ENCODE measurements around the gene KRT5. TPM values are rescaled to one million over a fixed set of nuclear protein-coding genes. Genes with fewer than 3 reads are reported as not detected.

KRT5 gene
- total RNA-seq, 1 experiment from 2014 or later: not detected

DNA sequence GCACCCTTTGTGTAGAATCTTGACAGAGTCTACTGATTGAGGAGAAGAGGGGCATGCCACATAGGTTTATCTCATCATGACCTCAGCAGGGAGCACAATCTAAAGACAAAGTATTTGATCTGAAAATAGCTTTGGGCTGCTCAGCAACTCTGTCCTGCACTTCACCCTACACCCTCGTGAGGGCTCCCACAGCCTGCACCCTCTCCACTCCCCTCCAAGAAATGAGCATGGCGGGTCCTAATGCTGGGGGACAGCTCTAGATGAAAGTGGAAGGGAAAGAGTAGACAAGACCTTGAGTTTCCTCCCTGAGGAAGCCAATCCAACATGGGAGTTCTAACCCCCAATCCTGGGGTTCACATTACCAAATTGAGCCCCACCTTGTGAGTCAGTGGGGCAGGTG lies 10.7 kb upstream of the KRT5 start:
- Histone ChIP-seq H3K27ac (no peak overlapping the region), H3K4me3 (no peak overlapping the region), H3K27me3 (peaks cover 3% of the 10 kb centered on the region; the same call in 1 of the 2 replicates), H3K4me1 (no peaks in the 10 kb centered on the region), H3K36me3 (no peaks in the 10 kb centered on the region), H3K9me3 (replicated peaks) (no peaks in the 10 kb centered on the region)
- DNase-seq: no peak

- Histone ChIP-seq H3K4me1 (no peaks in the 10 kb centered on the region), H3K27ac (no peak overlapping the region), H3K9me3 (replicated peaks) (no peaks in the 10 kb centered on the region), H3K27me3 (peaks cover 3% of the 10 kb centered on the region; the same call in 1 of the 2 replicates), H3K4me3 (no peak overlapping the region), H3K36me3 (no peaks in the 10 kb centered on the region)
- DNase-seq: no peak
Observed at GRCh38 chr12:52530366-52530765, 10.2 kb upstream of the KRT5 start.

DNA sequence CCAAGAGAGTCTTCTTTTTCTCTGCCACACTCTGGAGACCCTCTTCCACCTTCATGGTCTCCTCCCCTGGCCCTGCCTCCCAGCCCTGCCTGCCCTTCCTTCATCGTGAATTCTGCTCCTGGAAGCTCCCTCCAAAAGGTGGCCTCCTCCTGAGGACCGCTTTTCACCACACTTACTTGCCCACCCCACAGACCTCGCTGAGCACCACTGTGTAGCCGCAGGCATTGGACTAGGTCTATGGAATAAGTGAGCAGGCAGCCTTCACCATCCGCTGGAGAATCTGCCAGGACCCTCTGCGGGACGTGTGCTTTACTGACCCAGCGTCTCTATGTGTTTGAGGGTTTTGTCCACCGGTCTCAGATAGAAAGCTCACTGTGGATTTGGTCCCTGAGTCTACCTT lies 9.7 kb upstream of the KRT5 start:
- no peak for DNase-seq
- H3K36me3 ChIP-seq: no peaks in the 10 kb centered on the region
- peaks cover 3% of the 10 kb centered on the region; the same call in 1 of the 2 replicates for H3K27me3 ChIP-seq
- H3K27ac ChIP-seq: no peak overlapping the region
- H3K4me3 ChIP-seq: no peak overlapping the region
- H3K4me1 ChIP-seq: no peaks in the 10 kb centered on the region
- no peaks in the 10 kb centered on the region for H3K9me3 ChIP-seq (replicated peaks)

GRCh38 chr12:52529417-52529816 lies 9.2 kb upstream of the KRT5 start:
- no peaks in the 10 kb centered on the region for H3K9me3 ChIP-seq (replicated peaks)
- no peak for DNase-seq
- no peak overlapping the region for H3K27ac ChIP-seq
- H3K36me3 ChIP-seq: no peaks in the 10 kb centered on the region
- no peak overlapping the region for H3K4me3 ChIP-seq
- H3K27me3 ChIP-seq: peaks cover 3% of the 10 kb centered on the region; the same call in 1 of the 2 replicates
- no peaks in the 10 kb centered on the region for H3K4me1 ChIP-seq

- H3K4me1 ChIP-seq: no peaks in the 10 kb centered on the region
- no peak for DNase-seq
- H3K27me3 ChIP-seq: peaks cover 3% of the 10 kb centered on the region; the same call in 1 of the 2 replicates
- no peak overlapping the region for H3K27ac ChIP-seq
- H3K36me3 ChIP-seq: no peaks in the 10 kb centered on the region
- H3K9me3 ChIP-seq (replicated peaks): no peaks in the 10 kb centered on the region
- no peak overlapping the region for H3K4me3 ChIP-seq
Observed at GRCh38 chr12:52528641-52529143, 8.5 kb upstream of the KRT5 start.

DNA sequence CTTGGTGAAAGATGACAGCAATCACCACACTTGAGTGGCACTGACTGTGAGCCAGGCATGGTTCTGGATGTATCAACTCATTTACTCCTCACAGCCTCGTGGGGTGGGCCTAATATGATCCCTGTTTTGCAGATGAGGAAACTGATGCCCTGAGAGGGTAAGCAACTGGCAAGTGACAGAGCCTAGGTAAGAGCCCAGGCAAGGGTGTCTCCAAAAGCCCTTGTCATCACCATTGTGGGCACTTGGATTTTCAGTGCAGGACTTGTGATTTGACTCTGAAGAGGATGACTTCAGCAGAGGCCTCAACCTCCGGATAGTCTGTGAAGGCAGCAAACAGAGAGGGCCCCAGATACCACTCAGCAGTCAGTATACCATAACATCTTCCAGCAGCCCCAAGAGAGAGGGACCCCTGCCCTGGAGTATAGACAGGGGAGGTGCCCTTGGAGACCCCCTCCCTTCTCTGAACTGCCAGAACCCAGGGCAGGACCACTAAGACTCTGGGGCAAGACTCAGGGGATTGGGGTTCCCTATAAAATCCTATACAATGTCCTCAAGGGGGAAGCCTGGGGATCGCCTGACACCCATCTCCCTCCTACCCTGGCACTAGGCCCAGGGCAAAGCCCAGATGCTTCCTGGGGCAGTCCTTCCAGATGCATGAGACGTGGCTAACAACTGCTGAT lies 7.1 kb upstream of the KRT5 start:
- no peak for DNase-seq
- Histone ChIP-seq H3K4me1 (no peaks in the 10 kb centered on the region), H3K27me3 (no peaks in the 10 kb centered on the region; the same call in 1 of the 2 replicates), H3K27ac (no peak overlapping the region), H3K36me3 (no peaks in the 10 kb centered on the region), H3K9me3 (replicated peaks) (no peaks in the 10 kb centered on the region), H3K4me3 (no peak overlapping the region)

DNA sequence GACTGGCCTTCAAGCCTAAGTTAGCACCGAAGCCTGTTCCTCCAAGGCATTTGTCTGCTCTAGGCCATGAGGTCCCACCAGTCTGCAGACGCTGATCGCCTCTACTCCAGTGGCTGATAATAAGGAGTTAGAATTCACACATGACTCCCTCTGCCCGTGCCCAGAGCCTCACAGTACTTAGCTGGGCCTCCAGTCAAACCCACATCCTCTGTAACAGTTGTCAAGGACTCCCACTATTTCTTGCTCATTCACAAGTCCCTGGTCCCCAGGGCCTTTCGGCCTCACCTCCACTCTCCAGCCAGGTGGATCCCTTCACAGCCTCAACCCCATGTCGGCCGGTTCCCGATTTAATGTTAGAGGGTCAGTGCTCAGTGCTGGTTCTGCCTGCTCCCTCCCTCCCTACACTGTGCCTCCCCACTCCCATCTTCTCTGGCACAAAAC lies 6.3 kb upstream of the KRT5 start:
- DNase-seq: no peak

DNA sequence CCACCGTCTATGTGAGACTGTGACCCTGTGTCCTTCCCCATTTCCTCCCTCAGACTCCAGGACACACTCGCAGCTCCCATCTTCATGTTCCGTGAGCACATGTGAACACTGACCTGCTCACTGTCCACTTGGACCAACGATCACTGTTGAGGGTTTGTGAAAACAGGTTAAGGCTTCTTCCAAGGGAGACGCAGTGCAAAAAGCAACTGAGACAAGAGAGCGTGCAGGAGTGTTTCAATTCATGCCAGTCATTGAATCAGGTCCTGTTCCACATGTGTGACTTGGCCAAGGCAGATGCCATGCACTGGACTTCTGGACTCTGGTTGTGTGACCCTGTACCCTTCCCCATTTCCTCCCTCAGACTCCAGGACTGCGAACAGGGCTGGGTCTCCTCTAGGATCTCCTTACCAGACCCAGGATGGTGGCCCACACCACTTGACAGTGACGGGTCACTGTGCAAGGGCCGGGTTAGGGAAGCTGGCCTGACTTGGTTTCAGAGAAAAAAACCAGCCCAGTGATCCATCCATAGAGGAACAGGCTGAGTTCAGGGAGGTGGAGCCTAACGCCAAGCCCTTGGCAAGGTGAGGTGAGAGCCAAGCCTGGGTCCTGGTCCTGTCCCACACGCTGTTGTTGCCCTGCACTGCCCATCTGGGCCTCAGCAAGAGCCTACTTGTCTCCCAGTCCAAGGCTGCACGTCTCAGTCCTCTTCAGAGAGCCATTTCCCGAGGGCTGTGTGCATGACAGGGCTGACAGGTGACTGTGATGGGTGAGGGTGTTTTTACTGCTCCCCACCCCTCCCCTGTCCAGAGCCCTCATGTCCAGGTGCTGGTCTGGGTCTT lies 5.7 kb upstream of the KRT5 start:
- Histone ChIP-seq H3K4me3 (no peak overlapping the region), H3K36me3 (no peaks in the 10 kb centered on the region), H3K4me1 (no peaks in the 10 kb centered on the region), H3K27me3 (no peaks in the 10 kb centered on the region; the same call in 1 of the 2 replicates), H3K9me3 (replicated peaks) (no peaks in the 10 kb centered on the region), H3K27ac (no peak overlapping the region)
- DNase-seq: no peak

More for the DNA sequence above, 6.3 kb upstream of the KRT5 start:
- no peaks in the 10 kb centered on the region for H3K4me1 ChIP-seq
- no peaks in the 10 kb centered on the region; the same call in 1 of the 2 replicates for H3K27me3 ChIP-seq
- H3K4me3 ChIP-seq: no peak overlapping the region
- no peaks in the 10 kb centered on the region for H3K36me3 ChIP-seq
- no peak overlapping the region for H3K27ac ChIP-seq
- no peaks in the 10 kb centered on the region for H3K9me3 ChIP-seq (replicated peaks)

DNA sequence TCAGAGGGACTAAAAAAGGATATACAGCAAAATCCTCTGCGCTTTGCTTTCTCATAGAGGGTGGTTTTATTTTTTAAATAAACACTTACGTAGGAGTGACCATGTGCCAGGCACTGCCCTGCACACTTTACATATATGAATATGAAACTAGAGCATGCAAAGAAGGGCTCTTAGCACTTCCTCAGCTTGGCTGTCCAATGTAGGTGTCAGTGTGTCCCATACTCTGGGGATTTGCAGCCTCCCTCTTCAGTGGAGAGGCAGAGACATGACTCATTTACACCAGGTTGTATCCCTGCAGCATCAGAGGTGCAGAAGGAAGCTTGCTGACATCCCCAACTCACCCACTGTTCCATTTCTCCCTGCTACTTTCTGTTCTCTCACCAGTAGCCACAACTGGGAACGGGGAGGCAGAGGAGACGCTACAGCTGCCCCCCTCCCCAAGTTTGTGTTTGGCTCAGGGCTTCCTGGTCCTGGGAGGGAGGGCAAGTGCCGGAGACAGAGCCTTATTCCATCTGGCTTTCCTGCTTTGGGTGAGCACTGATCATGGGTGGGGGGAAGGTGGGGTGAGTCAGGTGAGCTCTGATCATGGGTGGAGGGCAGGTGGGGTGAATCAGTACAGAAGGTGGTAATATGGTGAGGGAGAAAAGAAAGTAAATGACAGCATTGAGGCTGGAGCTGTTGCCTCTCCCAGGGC lies 4.9 kb upstream of the KRT5 start:
- no peaks in the 10 kb centered on the region for H3K9me3 ChIP-seq (replicated peaks)
- H3K27me3 ChIP-seq: no peaks in the 10 kb centered on the region; the same call in 1 of the 2 replicates
- H3K4me3 ChIP-seq: no peak overlapping the region
- H3K4me1 ChIP-seq: no peaks in the 10 kb centered on the region
- no peak for DNase-seq
- no peak overlapping the region for H3K27ac ChIP-seq
- H3K36me3 ChIP-seq: no peaks in the 10 kb centered on the region

- DNase-seq: no peak
- H3K27ac ChIP-seq: no peak overlapping the region
- H3K36me3 ChIP-seq: no peaks in the 10 kb centered on the region
- no peaks in the 10 kb centered on the region for H3K9me3 ChIP-seq (replicated peaks)
- H3K4me3 ChIP-seq: no peak overlapping the region
- H3K27me3 ChIP-seq: no peaks in the 10 kb centered on the region
- no peaks in the 10 kb centered on the region for H3K4me1 ChIP-seq
Observed at GRCh38 chr12:52524241-52524897, 4.2 kb upstream of the KRT5 start.

- H3K4me3 ChIP-seq: no peak overlapping the region
- H3K9me3 ChIP-seq (replicated peaks): no peaks in the 10 kb centered on the region
- no peaks in the 10 kb centered on the region for H3K4me1 ChIP-seq
- no peak overlapping the region for H3K27ac ChIP-seq
- H3K36me3 ChIP-seq: no peaks in the 10 kb centered on the region
- DNase-seq: no peak
- no peaks in the 10 kb centered on the region for H3K27me3 ChIP-seq
Observed at GRCh38 chr12:52523824-52524223, 3.6 kb upstream of the KRT5 start.

GRCh38 chr12:52522346-52523011 lies 2.3 kb upstream of the KRT5 start:
- H3K9me3 ChIP-seq (replicated peaks): no peaks in the 10 kb centered on the region
- no peaks in the 10 kb centered on the region for H3K36me3 ChIP-seq
- H3K4me3 ChIP-seq: no peak overlapping the region
- DNase-seq: no peak
- H3K4me1 ChIP-seq: no peaks in the 10 kb centered on the region
- H3K27ac ChIP-seq: no peak overlapping the region
- no peaks in the 10 kb centered on the region for H3K27me3 ChIP-seq

DNA sequence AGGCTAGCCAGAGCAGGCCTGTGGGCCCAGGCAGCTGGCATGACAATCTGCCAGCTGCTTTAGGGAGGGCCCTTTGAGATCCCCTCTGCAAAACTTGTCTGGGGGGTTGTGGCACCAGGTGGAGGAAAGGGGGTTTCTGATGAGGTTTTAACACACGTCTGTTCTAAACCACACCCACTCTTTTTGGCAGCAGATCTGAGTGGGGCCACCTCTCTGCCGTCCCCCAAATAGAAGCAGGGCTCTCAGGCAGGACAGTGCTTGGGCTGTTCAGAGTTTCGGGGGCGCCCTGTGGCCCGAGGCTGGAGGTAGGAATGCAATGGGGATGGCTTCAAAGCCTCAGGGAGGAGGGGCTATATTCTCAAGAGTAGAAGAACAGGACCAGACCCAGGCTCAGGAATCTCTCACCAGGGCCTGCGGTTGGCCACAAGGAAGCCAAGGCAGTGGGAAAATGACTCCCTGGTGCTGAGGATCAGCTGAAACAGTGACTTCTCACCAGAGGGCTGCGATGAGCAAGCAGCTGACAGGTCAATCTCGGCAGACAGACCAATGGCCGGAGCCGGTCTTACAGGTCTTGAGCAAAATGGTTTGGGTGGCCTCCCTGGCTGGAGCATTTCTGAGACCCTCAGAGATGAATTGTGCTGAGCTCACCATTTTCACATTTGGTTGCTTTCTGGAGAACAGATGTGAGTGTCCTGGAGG lies 1.5 kb upstream of the KRT5 start:
- Histone ChIP-seq H3K4me1 (no peaks in the 10 kb centered on the region), H3K4me3 (no peak overlapping the region), H3K9me3 (replicated peaks) (no peaks in the 10 kb centered on the region), H3K27ac (no peak overlapping the region), H3K36me3 (no peaks in the 10 kb centered on the region), H3K27me3 (no peaks in the 10 kb centered on the region)
- DNase-seq: peak in 1 of 2 experiments; percentile 5
